A673 (cell line): ENCODE data around the gene CELSR1. TPM values are rescaled to one million over a fixed set of nuclear protein-coding genes. Genes with fewer than 3 reads are reported as not detected.

Experiments
- BruUV-seq: library from RNA; stranded (reverse); fragments of 400-500 nt; replicated peaks from 2 replicates; lab custom pipeline; 2021; lab: Mats Ljungman, UMichigan
- CTCF ChIA-PET: fragments of 300-600 bp; sonication (Branson Sonifier 250); formaldehyde crosslinking; loops from one replicate; lab custom pipeline; 2022; ENCODE audit warnings: antibody characterized with exemption; lab: Charles Lee
- POLR2A ChIA-PET: fragments of 300-600 bp; sonication (Branson Sonifier 250); formaldehyde crosslinking; loops from one replicate; lab custom pipeline; 2022; ENCODE audit warnings: antibody characterized with exemption; ENCODE audit not compliant: low non-redundant PET; lab: Charles Lee
- DNase-seq: peaks from one replicate; pipeline ENCODE4 v3.0.0-alpha.2; 2015; ENCODE audit warnings: low spot score
- H3K27ac ChIP-seq: fragments of 200-600 bp; sonication (generic); 2 replicates; pipeline ENCODE4 v1.5.1; 2016; ENCODE audit warnings: mixed run types, low read depth, mild to moderate bottlenecking, mixed read lengths, antibody characterized with exemption, low read length; ENCODE audit not compliant: poor library complexity, severe bottlenecking
- H3K27me3 ChIP-seq: fragments of 200-600 bp; sonication (generic); replicated peaks from 2 replicates; pipeline ENCODE4 v1.6.1; 2017; ENCODE audit warnings: mixed run types, low read depth, mild to moderate bottlenecking, mixed read lengths, antibody characterized with exemption, low read length; ENCODE audit not compliant: insufficient read depth, poor library complexity
- H3K36me3 ChIP-seq: fragments of 200-600 bp; sonication (generic); 2 replicates; pipeline ENCODE4 v1.6.1; 2016; ENCODE audit warnings: mixed run types, mild to moderate bottlenecking, mixed read lengths, antibody characterized with exemption, low read length; ENCODE audit not compliant: insufficient read depth, poor library complexity, severe bottlenecking
- H3K4me1 ChIP-seq: fragments of 200-600 bp; sonication (generic); 2 replicates; pipeline ENCODE4 v1.6.1; 2017; ENCODE audit warnings: mixed run types, mild to moderate bottlenecking, mixed read lengths, antibody characterized with exemption, low read length; ENCODE audit not compliant: insufficient read depth, poor library complexity, severe bottlenecking
- H3K4me3 ChIP-seq: fragments of 200-600 bp; sonication (generic); 2 replicates; pipeline ENCODE4 v1.5.1; 2016; ENCODE audit warnings: low read depth, mixed run types, mild to moderate bottlenecking, mixed read lengths, low read length; ENCODE audit not compliant: poor library complexity, severe bottlenecking
- H3K9me3 ChIP-seq: fragments of 200-600 bp; sonication (generic); 2 replicates; pipeline ENCODE4 v1.6.1; 2016; ENCODE audit warnings: mixed run types, low read depth, mild to moderate bottlenecking, mixed read lengths, antibody characterized with exemption, low read length; ENCODE audit not compliant: poor library complexity, severe bottlenecking
- CTCF ChIP-seq: fragments of 300-800, 200-600 bp; sonication (generic); conservative IDR thresholded peaks from 2 replicates; pipeline ENCODE4 v1.5.1; 2017; ENCODE audit warnings: low read depth, mild to moderate bottlenecking, antibody characterized with exemption, low read length, moderate library complexity, mixed read lengths
- EZH2 ChIP-seq: fragments of 200-600 bp; sonication (generic); IDR thresholded peaks from 2 replicates; pipeline ENCODE4 v1.6.1; 2017; ENCODE audit warnings: borderline replicate concordance, low read depth, mild to moderate bottlenecking, mixed read lengths, antibody characterized with exemption, low read length; ENCODE audit not compliant: poor library complexity, severe bottlenecking
- intact Hi-C: fragments of 100-400 bp; cut with micrococcal nuclease; formaldehyde crosslinking; loops from one replicate; pipeline ENCODE4 v1.10.0; 2022; ENCODE audit not compliant: unreplicated experiment
- total RNA-seq: library from RNA; stranded (reverse); gene quantifications from 2 replicates; pipeline ENCODE4 v1.2.3, GENCODE V29; 2021

The CELSR1 gene
- total RNA-seq, 1 experiment from 2014 or later: 2.3 TPM

DNA sequence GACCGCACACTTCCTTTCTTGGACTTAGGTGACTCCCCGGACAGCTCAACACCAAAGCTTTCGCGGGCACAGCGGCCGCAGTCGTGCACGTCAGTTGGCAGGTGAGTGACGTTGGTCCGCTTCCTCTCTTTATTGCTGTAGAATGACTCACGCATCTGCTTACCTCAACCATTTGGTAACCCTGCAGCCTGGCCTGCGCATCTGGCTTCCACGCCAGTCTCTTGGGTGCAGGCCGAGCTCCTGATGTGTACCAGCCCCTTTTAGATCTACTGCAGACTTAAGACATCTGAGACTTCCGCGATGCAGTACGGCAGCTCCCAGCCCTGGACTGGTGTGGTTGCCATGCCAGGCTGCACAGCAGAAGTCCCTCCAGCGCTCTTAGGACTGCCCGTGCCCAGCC lies 214.3 kb downstream of the CELSR1 start:
- H3K4me3 ChIP-seq: no peak overlapping the region
- no peak overlapping the region for H3K27ac ChIP-seq
- POLR2A ChIA-PET: no interaction called here
- TF ChIP-seq EZH2 (no peak), CTCF (no peak)
- peaks cover 78% of the 10 kb centered on the region for H3K36me3 ChIP-seq
- DNase-seq: no peak
- H3K27me3 ChIP-seq: no peaks in the 10 kb centered on the region
- H3K4me1 ChIP-seq: no peaks in the 10 kb centered on the region
- no TSS peak for BruUV-seq
- H3K9me3 ChIP-seq: no peaks in the 10 kb centered on the region
- intact Hi-C loops: no loop called here
- CTCF ChIA-PET: no interaction called here

DNA sequence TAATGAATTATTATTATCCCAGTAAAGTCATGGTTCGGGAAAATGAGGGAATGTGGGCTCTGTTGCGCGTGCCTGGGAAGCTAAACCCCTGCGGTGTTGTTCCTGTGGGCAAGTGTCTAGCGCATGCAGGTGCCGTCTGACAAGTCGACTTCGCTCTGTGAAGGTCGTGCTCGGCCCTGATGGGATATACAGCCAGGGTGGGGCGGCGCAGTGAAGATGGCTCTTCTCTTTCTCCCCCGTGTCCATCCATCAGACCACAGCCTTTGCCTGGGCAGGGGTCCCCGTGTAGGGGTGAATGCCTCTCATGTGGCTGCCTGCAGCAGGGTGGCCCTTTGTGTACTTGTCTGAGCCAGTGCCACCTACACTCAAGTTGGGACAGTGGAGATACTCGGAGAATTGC lies 214.7 kb downstream of the CELSR1 start:
- no peaks in the 10 kb centered on the region for H3K4me1 ChIP-seq
- no peak overlapping the region for H3K4me3 ChIP-seq
- no peak overlapping the region for H3K27ac ChIP-seq
- intact Hi-C loops: no loop called here
- no peak for TF ChIP-seq EZH2
- no peak for TF ChIP-seq CTCF
- no peak for DNase-seq
- no TSS peak for BruUV-seq
- CTCF ChIA-PET: no interaction called here
- POLR2A ChIA-PET: no interaction called here
- H3K27me3 ChIP-seq: no peaks in the 10 kb centered on the region
- H3K9me3 ChIP-seq: no peaks in the 10 kb centered on the region
- H3K36me3 ChIP-seq: peaks cover 78% of the 10 kb centered on the region

DNA sequence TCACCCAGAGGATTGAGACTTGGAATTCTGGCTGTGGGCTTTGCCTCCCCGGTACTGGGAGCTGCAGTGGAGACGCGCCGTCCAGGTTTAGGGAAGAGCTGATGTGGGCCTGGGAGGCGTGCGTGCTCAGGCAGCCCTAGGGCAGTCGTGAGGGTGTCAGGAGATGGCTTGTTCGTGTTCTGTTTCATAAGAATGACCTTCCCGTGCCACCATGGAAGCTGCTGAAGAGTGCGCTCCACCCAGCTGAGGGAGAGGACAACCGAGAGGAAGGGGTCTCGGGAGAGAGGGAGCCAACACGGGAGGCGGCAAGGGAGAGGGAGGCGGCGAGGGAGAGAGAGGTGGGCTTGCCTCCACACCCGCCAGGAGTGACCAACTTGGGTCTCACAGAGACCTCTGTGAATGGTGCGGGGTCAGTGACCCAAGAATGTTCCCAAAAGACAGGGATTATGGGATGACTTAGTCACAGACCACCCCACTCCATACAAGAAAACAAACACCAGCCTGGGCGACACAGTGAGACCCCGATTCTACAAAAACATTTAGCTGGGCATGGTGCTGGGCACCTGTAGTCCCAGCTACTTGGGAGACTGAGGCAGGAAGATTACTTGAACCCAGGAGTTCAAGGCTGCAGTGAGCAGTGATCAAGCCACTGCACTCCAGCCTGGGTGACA lies 216.6 kb downstream of the CELSR1 start:
- intact Hi-C loops: no loop called here
- Histone ChIP-seq H3K27me3 (no peaks in the 10 kb centered on the region), H3K27ac (no peak overlapping the region), H3K36me3 (peaks cover 80% of the 10 kb centered on the region), H3K4me3 (no peak overlapping the region), H3K9me3 (no peaks in the 10 kb centered on the region), H3K4me1 (no peaks in the 10 kb centered on the region)
- CTCF ChIA-PET: no interaction called here
- TF ChIP-seq CTCF (no peak), EZH2 (no peak)
- POLR2A ChIA-PET: no interaction called here
- no peak for DNase-seq
- BruUV-seq: no TSS peak
